Measurements from ENCODE around the gene SLC4A7. TPM values are rescaled to one million over a fixed set of nuclear protein-coding genes. Genes with fewer than 3 reads are reported as not detected.

SLC4A7 gene
- polyA plus RNA-seq, 1 of the 3 experiments (the other 2 are of a cell fraction) = 3.9 TPM

DNA sequence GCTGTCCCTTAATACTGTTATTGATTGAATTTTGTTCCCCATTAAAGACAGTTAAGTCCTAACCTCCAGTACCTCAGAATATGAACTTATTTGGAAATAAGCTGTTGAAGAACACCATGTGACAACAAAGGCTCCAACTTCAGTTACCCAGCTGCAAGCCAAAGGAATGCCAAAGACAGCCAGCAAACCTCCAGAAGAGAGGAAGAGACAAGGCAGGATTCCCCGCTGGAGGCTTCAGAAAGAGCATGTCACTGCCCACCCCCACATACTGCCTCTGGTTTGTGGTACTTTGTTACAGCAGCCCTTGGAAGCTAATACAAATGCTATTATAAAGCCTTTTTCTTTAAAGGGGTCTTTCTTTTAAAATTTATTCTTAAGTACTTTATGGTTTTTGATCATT lies 96.6 kb downstream of the SLC4A7 start:
- CTCF ChIA-PET = no interaction called here

GRCh38 chr3:27385504-27385903 lies 98.7 kb downstream of the SLC4A7 start:
- H3K36me3 ChIP-seq (replicated peaks in 1 of 2; ENCODE audit: control insufficient read depth in 1 of 2, insufficient read depth in 2 of 2, low read length in 1 of 2) = peaks cover 61 to 87% of the 10 kb centered on the region in 2 experiments
- DNase-seq = no peak
- no peak overlapping the region for H2AFZ ChIP-seq (ENCODE audit: low read depth)
- POLR2A ChIA-PET = no interaction called here
- no peak overlapping the region for H3K4me3 ChIP-seq (ENCODE audit: low read depth in 2 of 2, low read length in 1 of 2)
- H3K4me2 ChIP-seq = no peak overlapping the region
- no peak overlapping the region for H3K27ac ChIP-seq (ENCODE audit: low read depth in 2 of 2, low read length in 1 of 2)
- no peaks in the 10 kb centered on the region for H3K27me3 ChIP-seq (ENCODE audit: insufficient read depth)
- CTCF ChIA-PET = no interaction called here
- H4K20me1 ChIP-seq (ENCODE audit: insufficient read depth) = no peaks in the 10 kb centered on the region
- H3K9ac ChIP-seq = no peak overlapping the region
- TF ChIP-seq POLR2AphosphoS5 (IDR thresholded peaks at IDR 0.05; ENCODE audit: low read depth, low read length) (no peak), EP300 (IDR thresholded peaks at IDR 0.05; ENCODE audit: borderline replicate concordance in 1 of 2, low read depth in 1 of 2, low read length in 1 of 2) (no peak), NRF1 (IDR thresholded peaks at IDR 0.05; ENCODE audit: low read depth, low read length) (no peak), GABPA (IDR thresholded peaks at IDR 0.05; ENCODE audit: low read depth) (no peak)
- no peaks in the 10 kb centered on the region; the same call in 1 of the 2 replicates for H3K79me2 ChIP-seq (ENCODE audit: insufficient read depth)
- H3F3A ChIP-seq (replicated peaks; ENCODE audit: insufficient read depth) = peaks cover 4% of the 10 kb centered on the region
- no peaks in the 10 kb centered on the region for H3K4me1 ChIP-seq (ENCODE audit: control insufficient read depth in 1 of 2, insufficient read depth in 2 of 2, low read depth in 1 of 2, low read length in 1 of 2)
- no peaks in the 10 kb centered on the region; the same call in 1 of the 2 replicates for H3K9me3 ChIP-seq
- no peaks in the 10 kb centered on the region for H3K9me2 ChIP-seq

More for the DNA sequence above, 96.6 kb downstream of the SLC4A7 start:
- Histone ChIP-seq H3K4me1 (ENCODE audit: control insufficient read depth in 1 of 2, insufficient read depth in 2 of 2, low read depth in 1 of 2, low read length in 1 of 2) (no peaks in the 10 kb centered on the region), H3K27ac (ENCODE audit: low read depth in 2 of 2, low read length in 1 of 2) (no peak overlapping the region), H3K9me3 (no peaks in the 10 kb centered on the region; the same call in 1 of the 2 replicates), H3K4me3 (ENCODE audit: low read depth in 2 of 2, low read length in 1 of 2) (no peak overlapping the region), H2AFZ (ENCODE audit: low read depth) (no peak overlapping the region), H3K79me2 (ENCODE audit: insufficient read depth) (no peaks in the 10 kb centered on the region; the same call in 1 of the 2 replicates), H3K9ac (no peak overlapping the region), H4K20me1 (ENCODE audit: insufficient read depth) (no peaks in the 10 kb centered on the region), H3F3A (replicated peaks; ENCODE audit: insufficient read depth) (peaks cover 4% of the 10 kb centered on the region), H3K9me2 (no peaks in the 10 kb centered on the region), H3K27me3 (ENCODE audit: insufficient read depth) (no peaks in the 10 kb centered on the region), H3K36me3 (replicated peaks in 1 of 2; ENCODE audit: control insufficient read depth in 1 of 2, insufficient read depth in 2 of 2, low read length in 1 of 2) (peaks cover 58 to 87% of the 10 kb centered on the region in 2 experiments), H3K4me2 (no peak overlapping the region)
- TF ChIP-seq, protein P1, sequence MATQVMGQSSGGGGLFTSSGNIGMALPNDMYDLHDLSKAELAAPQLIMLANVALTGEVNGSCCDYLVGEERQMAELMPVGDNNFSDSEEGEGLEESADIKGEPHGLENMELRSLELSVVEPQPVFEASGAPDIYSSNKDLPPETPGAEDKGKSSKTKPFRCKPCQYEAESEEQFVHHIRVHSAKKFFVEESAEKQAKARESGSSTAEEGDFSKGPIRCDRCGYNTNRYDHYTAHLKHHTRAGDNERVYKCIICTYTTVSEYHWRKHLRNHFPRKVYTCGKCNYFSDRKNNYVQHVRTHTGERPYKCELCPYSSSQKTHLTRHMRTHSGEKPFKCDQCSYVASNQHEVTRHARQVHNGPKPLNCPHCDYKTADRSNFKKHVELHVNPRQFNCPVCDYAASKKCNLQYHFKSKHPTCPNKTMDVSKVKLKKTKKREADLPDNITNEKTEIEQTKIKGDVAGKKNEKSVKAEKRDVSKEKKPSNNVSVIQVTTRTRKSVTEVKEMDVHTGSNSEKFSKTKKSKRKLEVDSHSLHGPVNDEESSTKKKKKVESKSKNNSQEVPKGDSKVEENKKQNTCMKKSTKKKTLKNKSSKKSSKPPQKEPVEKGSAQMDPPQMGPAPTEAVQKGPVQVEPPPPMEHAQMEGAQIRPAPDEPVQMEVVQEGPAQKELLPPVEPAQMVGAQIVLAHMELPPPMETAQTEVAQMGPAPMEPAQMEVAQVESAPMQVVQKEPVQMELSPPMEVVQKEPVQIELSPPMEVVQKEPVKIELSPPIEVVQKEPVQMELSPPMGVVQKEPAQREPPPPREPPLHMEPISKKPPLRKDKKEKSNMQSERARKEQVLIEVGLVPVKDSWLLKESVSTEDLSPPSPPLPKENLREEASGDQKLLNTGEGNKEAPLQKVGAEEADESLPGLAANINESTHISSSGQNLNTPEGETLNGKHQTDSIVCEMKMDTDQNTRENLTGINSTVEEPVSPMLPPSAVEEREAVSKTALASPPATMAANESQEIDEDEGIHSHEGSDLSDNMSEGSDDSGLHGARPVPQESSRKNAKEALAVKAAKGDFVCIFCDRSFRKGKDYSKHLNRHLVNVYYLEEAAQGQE (IDR thresholded peaks at IDR 0.05; ENCODE audit: low read depth, low read length) = no peak
- no peak for TF ChIP-seq YY1 (IDR thresholded peaks at IDR 0.05; ENCODE audit: low read depth)
- TF ChIP-seq MXI1 (IDR thresholded peaks at IDR 0.05; ENCODE audit: low read depth, low read length) = no peak
- TF ChIP-seq, protein P2, sequence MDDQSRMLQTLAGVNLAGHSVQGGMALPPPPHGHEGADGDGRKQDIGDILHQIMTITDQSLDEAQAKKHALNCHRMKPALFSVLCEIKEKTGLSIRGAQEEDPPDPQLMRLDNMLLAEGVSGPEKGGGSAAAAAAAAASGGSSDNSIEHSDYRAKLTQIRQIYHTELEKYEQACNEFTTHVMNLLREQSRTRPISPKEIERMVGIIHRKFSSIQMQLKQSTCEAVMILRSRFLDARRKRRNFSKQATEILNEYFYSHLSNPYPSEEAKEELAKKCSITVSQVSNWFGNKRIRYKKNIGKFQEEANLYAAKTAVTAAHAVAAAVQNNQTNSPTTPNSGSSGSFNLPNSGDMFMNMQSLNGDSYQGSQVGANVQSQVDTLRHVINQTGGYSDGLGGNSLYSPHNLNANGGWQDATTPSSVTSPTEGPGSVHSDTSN (IDR thresholded peaks at IDR 0.05) = no peak
- TF ChIP-seq ELF1 (IDR thresholded peaks at IDR 0.05) = no peak
- TF ChIP-seq TAF1 (IDR thresholded peaks at IDR 0.05; ENCODE audit: borderline replicate concordance, low read depth, low read length) = no peak
- no peak for TF ChIP-seq RFX5 (IDR thresholded peaks at IDR 0.05; ENCODE audit: low read length)
- no peak for TF ChIP-seq FOXJ3 (CRISPR knock-in tag; IDR thresholded peaks at IDR 0.05)
- no peak for TF ChIP-seq RAD21 (IDR thresholded peaks at IDR 0.05; ENCODE audit: low read length)
- no peak for TF ChIP-seq POLR2AphosphoS5 (IDR thresholded peaks at IDR 0.05; ENCODE audit: low read depth, low read length)
- TF ChIP-seq, protein P3, sequence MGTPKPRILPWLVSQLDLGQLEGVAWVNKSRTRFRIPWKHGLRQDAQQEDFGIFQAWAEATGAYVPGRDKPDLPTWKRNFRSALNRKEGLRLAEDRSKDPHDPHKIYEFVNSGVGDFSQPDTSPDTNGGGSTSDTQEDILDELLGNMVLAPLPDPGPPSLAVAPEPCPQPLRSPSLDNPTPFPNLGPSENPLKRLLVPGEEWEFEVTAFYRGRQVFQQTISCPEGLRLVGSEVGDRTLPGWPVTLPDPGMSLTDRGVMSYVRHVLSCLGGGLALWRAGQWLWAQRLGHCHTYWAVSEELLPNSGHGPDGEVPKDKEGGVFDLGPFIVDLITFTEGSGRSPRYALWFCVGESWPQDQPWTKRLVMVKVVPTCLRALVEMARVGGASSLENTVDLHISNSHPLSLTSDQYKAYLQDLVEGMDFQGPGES (IDR thresholded peaks at IDR 0.05; ENCODE audit: low read depth, low read length) = no peak
- WGBS (ENCODE audit: low lambda C conversion rate) = 100% methylated on average over 1 of the region's 1 CpG
- no peak for DNase-seq
- POLR2A ChIA-PET = no interaction called here

All from SK-N-SH (cell line).